Fibroblast of upper back skin (primary cell): ENCODE measurements around the gene FOXD1.
A peak's percentile ranks its signal among the peaks of the same experiment; 100 is the strongest.

Experiments used
- DNase-seq: peaks from one replicate; pipeline ENCODE4 v3.0.0-alpha.2; 2013

FOXD1 gene

GRCh38 chr5:73438645-73439470 is 9.7 kb downstream of the FOXD1 start:
- no peak for DNase-seq

GRCh38 chr5:73437777-73438644 is 10.6 kb downstream of the FOXD1 start:
- DNase-seq: peak; percentile 66

- DNase-seq: peak; percentile 83
Measured at GRCh38 chr5:73437101-73437776, 11.3 kb downstream of the FOXD1 start.

GRCh38 chr5:73436535-73437100 is 12.0 kb downstream of the FOXD1 start:
- DNase-seq: no peak

- peak; percentile 67 for DNase-seq
Measured at GRCh38 chr5:73435759-73436534, 12.6 kb downstream of the FOXD1 start.

- no peak for DNase-seq
Measured at GRCh38 chr5:73434907-73435306, 13.7 kb downstream of the FOXD1 start.

- DNase-seq: no peak
Measured at GRCh38 chr5:73434461-73434860, 14.1 kb downstream of the FOXD1 start.

- DNase-seq: peak; percentile 73
Measured at GRCh38 chr5:73433982-73434342, 14.6 kb downstream of the FOXD1 start.

GRCh38 chr5:73433272-73433981 is 15.2 kb downstream of the FOXD1 start:
- DNase-seq: no peak

GRCh38 chr5:73431204-73431851 is 17.2 kb downstream of the FOXD1 start:
- DNase-seq: peak; percentile 71

GRCh38 chr5:73426034-73426433 is 22.5 kb downstream of the FOXD1 start:
- no peak for DNase-seq

GRCh38 chr5:73424556-73424977 is 24.0 kb downstream of the FOXD1 start:
- peak; percentile 92 for DNase-seq

- DNase-seq: no peak
Measured at GRCh38 chr5:73422164-73422563, 26.4 kb downstream of the FOXD1 start.

- DNase-seq: no peak
Measured at GRCh38 chr5:73420666-73421065, 27.9 kb downstream of the FOXD1 start.

- DNase-seq: peak; percentile 90
Measured at GRCh38 chr5:73419465-73420390, 28.8 kb downstream of the FOXD1 start.

- no peak for DNase-seq
Measured at GRCh38 chr5:73419117-73419464, 29.5 kb downstream of the FOXD1 start.

GRCh38 chr5:73418244-73418691 is 30.3 kb downstream of the FOXD1 start:
- DNase-seq: no peak

GRCh38 chr5:73417303-73418034 is 31.1 kb downstream of the FOXD1 start:
- peak; percentile 79 for DNase-seq

- DNase-seq: no peak
Measured at GRCh38 chr5:73415617-73416016, 33.0 kb downstream of the FOXD1 start.
